Measurements from ENCODE around the gene FGFRL1.
"Not testable (repeated sequence)": the region's sequence is repeated elsewhere in the genome, so short reads cannot be mapped to it uniquely, and the experiment has no call there.

Gene FGFRL1

DNA sequence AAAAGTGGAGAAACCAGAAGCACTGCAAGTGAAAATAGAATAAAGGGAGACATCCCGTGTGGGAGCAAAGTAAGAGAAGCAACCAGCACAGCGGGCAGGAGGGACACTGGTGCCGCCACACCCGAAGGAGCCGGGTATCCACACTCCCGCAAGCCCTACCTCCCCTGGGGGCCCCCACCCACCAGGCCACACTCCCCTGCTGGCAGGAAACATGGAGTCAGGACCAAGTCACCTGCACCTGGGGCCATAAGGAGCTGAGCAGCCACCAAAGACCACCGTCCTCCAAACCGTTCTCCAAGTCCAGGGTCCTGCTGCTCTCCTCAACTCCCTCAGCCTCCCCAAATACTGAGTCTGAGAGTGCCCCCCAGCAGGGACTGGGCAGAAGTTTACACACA lies 30.5 kb downstream of the FGFRL1 start:
- no peak for DNase-seq

DNA sequence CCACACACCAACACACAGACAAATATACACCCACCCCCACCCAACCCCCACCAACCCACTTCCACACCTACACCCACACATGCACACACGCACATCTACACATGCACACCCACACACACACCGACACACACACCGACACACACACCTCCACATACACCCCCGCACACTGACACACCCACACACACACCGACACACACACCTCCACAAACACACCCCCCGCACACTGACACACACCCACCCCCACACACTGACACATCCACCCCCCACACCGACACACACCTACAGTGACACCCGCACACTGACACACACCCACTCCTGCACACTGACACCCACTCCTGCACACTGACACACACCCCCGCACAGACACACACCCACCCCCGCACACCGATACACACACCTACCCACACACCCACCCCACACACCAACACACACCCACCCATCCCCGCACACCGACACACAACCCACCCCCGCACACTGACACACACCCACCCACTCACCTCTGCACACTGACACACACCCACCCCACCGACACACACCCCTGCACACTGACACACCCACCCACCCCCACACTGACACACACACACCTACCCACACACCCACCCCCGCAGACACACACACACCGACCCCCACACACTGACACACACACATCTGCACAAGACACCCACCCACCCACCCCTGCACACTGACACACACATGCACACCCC lies 31.1 kb downstream of the FGFRL1 start:
- no peak for DNase-seq

DNA sequence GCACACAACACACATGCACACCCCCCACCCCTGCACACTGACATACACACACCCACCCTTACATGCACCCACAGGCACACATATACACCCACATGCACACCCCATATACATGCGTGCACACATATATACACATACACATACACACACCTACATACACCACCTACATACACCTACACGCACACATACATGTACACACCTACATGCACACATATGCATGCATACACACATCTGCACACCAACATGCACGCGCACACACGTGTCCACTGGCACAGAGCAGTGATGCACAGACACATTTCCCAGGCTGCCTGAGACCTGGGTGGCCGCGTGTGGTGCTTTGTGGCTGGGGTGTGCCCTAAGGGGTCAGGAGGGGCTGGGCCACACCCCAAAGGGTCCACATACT lies 31.7 kb downstream of the FGFRL1 start:
- no peak for DNase-seq

DNA sequence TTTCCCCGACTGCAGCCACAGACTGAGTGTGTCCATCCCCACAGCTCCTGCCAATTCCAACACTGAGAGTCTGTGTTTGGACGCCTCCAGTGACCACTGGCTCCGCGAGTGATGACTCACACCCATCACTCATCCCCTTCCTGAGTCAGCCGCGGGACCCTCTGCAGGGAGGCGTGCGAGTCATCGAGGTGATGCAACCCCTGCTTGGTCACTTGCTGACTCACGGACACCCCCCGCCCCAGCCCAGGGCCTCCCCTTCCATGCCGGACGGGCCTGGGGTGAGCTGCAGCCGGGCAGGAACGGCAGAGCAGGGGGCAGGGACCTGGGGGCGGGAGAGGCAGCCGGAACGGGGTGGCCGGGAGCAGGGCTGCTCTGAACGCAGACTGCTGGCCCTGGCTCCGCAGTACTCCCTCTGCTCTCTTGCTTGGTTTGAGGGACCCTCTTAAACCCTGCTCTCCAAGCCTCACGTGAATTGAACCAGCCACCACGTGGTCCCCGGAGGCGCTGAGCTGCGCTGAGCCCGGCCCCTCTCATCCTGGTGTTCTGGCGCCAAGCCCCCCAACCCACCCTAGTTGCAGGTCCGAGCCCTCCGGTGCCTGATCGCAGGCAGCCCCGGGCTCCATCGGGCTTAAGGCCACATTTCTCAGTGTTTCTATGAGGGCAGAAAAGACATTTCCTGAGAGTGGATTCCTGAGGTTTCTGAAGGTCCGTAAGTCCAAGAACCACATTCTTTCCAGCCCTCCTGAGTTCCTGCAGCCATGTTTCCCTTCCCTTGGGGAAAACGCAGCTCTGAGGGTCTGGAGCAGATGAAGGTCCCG lies 32.4 kb downstream of the FGFRL1 start:
- DNase-seq = no peak

DNA sequence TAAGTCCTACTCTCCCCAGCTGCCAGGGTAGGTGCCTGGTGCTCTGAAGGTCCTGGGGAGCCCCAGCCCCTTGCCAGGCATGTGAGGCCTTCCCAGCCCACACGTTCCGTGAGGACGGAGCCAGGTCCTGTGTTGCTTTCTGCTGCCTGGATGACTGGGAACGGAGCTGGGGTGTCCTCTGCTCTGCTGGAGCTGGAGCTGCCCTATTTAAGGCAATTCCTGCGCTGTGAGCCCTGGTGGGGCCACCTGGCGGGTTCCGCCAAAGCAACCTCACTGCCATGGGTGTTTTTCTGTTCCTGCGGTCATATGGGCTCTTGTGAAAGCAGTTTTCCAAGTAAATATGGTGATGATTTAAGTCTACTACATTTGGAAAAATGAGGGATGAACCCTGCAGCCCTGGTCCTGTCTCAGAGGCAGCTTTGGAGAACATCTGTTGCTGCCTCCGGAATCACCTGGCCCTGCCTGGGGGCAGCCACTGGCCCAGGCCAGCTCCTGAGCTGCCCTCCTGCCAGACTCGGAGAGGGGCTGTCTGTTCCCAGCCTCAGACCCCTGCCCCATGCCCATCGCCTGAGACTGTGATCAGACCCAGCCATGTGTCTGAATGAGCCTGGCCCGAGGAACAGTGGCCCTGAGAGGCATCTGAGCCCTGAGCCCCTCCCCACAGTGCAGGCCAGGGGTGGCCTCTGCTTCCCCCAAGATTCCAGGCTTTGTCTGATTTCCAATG lies 33.2 kb downstream of the FGFRL1 start:
- no peak for DNase-seq

DNA sequence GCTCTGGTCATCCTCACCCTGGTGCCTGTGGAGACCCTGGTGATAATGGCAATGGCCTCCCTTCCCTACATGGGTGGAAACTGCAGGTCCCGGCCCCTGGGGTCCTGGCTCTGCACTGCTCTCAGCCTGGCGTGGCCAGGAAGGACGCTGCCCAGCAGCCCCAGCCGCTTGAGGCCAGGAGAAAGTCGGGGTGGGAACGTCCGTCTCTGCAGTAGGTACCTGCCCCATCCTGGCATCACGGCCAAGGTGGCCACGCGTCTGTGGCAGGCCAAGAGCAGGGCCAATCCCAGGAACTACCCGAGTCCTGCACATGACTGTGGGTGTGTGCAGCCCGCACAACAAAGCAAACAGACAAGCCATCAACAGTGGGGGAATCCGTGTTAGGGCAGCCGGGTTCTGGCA lies 33.8 kb downstream of the FGFRL1 start:
- DNase-seq = no peak

DNA sequence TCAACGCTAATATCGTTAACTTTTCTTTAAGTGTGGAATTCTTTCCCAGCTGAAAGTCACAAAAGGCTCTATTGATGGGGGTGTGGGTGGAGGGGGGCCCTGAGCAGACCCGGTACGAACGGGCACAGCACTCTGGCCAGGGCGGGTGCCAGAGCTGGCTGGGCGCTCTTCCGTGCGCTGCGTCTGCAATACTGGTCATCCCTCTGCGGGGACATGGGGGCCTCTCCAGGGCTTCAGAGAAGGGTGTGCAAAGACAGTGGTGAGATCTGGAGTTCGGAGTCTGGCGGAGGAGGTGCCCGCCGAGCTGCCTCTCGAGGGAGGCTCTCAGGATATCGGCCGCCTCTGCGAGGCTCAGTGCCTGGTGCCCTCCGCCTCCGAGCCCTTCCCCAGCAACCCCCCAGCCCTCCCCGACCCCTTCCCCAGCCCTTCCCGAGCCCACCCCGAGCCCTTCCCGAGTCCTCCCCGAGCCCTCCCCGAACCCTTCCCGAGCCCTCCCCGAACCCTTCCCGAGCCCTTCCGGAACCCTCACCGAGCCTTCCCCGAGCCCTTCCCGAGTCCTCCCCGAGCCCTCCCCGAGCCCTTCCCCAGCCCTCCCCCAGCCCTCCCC lies 34.3 kb downstream of the FGFRL1 start:
- no peak for DNase-seq

DNA sequence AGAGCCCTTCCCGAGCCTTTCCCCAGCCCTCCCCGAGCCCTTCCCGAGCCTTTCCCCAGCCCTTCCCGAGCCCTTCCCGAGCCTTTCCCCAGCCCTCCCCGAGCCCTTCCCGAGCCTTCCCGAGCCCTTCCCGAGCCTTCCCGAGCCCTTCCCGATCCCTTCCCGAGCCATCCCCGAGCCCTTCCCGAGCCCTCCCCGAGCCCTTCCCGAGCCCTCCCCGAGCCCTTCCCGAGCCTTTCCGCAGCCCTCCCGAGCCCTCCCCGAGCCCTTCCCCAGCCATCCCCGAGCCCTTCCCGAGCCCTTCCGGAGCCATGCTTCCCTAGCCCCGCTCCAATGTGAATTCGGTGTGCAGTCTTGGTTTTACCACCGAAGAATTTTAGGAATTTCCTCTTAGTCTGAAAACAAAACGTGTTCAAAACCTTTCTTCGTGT lies 35.2 kb downstream of the FGFRL1 start:
- DNase-seq = peak in 1 of 2 experiments; percentile 41

DNA sequence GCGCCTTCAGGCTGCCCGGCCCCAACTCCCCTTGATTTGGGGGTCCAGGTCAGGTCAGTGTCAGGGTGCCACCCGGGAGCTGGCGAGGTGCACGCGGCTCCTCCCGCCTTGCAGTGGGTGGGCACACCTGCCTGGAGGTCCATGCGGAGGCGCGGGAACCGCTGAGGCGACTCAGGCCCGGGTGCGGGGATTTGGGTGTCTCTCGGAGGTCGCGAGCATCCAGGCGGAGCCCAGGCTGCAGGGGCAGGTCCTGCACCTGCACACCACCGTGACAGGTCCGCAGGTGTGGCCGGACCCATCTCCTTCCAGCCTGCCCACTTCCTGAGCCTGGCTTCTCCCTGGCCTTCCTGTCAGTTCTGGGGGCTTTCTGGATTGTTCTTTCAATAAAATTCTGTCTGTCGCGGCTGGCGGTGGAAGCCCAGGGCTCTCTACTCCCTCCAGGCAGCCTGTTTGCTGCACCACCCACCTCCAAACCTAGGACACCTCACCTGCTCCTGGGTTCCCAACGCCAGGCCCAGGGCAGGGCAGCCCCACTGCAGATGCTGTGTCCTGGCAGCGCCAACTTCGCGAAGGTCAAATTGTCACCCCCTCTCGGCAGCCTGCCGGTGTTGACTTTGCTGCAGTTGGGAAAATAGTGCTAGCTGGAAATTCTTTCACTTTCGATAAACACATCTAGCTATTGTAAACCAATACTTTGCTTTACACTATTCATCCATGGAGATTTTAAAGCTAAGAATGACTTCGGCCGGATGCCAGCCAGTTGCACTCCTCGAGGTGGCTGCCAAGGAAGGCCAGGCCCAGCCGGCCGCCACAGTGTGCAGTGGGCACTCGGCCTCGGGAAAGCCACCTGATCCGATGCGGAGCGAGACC lies 35.9 kb downstream of the FGFRL1 start:
- DNase-seq = no peak

DNA sequence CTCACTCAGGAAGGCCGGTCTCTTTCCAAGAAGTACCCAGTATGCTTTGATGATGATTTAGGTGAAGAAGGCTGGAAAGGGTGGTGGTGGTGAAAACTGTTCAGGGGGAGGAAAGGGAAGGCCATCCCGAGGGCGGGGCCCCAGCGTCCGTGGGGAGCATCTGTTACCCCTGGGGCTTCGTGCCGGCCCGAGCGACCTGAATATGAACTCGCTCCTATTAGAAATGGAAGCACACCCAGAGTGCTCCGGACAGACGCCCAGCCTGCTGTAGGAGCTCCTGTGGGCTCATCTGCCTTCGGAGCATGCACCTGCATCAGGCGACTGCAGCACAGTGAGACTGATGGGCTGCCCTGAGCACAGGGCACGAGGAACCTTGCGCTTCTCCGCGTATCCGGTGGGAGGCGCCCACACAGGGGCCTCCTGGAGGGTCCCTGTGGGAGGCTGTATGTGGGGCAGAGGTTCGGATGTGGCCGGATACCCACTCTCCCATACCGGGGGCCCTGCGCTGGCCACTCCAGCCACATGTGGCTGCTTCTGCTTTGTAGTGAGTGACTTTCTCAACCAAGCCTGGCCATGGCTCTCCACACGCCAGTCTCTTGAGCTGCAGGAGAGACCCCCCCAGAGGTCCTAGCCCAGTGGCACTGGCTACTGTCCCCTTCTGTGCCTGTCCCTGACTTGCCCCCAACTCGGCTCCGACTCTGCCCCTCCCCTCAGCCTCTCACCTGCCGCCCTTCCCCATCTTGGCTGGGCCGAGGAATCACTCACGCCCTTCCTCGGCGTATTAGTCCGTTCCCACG lies 36.7 kb downstream of the FGFRL1 start:
- no peak for DNase-seq

DNA sequence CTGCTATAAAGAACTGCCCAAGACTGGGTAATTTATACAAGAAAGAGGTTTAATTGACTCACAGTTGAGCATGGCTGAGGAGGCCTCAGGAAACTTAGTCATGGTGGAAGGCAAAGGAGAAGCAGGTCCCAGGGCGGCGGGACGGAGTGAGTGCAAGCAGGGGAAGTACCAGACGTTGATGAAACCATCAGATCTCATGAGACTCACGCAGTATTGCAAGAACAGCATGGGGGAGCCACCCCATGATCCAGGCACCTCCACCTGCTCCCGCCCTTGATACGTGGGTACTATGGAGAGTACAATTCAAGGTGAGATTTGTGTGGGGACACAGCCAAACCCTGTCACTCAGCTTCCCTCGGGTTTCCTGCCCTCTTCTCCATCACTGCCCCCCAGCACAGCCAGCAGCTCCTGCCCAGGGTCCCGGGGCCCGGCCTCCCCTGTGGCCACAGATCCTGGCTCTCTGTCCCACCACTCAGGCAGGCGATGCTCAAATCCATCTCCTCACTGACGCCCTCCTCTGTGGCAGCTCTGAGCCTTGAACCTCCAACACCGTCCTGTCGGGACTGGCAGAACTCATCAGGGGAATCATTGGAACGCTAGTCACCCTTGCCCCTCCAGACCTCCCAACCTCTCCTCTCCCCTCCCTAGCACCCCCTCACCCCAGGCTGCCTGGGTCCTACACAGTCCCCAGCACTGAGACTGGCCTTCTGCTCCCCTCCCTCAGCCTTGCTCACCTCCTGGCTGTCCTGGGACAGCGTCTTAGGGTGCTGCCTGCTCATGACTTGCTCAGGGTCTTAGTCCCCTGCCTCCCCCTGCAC lies 37.6 kb downstream of the FGFRL1 start:
- no peak for DNase-seq

DNA sequence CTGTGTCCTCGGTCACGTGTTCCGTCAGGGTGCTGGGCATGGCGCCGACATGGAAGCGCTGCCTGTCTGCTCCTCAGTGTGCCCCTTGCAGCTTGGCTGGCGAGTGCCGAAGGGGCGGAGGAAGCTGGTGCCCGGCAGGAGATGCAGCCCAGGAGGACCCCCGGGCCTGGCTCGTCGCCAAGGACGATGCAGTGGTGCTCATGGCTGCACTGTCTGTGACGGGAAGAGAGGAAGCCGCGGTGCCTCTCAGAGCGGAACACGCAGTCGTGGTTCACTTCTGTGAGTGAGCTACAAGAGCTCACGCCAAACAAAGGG lies 38.1 kb downstream of the FGFRL1 start:
- no peak for DNase-seq

DNA sequence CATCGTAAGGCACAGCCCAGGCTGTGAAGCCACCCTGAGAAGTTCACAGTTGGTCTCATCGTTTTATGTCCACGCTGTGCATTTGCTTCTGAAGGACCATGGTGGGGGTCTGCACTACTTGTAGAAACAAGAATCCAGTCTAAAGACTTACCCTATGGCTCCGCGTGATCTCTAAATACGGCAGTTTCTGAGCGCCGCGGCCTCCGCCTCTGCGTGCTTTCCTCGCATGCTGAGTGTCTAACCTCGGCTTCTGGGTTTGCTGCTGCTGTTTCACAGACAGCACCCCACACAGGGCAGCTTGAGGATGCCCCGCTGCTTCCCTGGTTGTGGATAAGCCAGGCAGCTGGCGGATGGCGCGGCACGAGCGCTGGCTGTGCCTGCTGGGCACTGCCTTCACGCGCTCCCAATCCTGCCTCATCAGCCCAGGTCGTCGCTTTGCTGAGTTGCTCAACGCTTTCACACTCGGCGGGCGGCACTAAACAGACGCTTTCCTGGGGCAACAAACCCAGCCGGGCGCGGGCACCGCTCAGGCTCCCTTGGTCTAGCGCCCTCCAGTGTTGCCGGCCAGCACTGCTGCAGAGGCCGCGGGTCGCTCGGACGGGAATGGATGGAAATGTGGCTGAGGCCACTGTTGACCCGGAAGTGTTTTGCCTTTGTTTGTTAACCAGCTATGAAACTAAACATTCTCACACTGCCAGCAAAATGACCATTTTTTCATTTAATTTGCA lies 39.2 kb downstream of the FGFRL1 start:
- DNase-seq = no peak

DNA sequence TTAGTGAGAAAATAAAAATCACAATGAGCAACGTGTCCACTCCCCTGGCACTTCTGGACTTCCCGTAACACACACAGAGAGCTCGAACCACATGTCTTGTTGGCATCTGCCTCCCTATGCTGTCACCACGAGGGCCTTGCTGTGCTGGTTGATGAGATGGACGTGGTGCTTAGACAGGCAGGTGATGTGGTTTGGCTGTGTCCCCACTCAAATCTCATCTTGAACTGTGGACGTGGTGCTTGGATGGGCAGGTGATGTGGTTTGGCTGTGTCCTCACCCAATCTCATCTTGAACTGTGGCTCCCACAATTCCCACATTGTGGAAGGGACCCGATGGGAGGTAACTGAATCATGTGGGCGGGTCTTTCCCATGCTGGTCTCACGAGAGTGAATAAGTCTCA lies 40.0 kb downstream of the FGFRL1 start:
- no peak for DNase-seq

DNA sequence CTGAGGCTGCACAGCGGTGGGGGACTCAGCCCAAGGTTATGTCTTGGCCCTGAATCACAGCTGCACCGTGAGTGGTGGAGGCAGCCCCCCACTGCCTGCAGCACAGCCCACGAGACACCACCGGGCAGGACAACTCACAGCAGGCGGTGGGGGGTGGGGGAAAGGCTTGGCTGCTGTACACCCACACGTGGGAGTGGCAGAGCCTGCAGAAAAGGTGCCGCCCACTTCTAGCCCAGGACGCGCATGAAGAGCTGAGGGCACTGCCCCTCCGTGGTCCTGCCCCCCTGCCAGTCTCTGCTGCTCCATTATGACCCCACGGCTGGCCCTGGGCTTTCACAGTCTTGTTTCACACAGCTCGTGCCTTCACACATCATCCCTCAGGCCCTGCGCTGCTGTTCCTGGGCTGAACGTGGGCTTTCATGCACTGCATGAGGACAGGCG lies 40.8 kb downstream of the FGFRL1 start:
- no peak for DNase-seq

DNA sequence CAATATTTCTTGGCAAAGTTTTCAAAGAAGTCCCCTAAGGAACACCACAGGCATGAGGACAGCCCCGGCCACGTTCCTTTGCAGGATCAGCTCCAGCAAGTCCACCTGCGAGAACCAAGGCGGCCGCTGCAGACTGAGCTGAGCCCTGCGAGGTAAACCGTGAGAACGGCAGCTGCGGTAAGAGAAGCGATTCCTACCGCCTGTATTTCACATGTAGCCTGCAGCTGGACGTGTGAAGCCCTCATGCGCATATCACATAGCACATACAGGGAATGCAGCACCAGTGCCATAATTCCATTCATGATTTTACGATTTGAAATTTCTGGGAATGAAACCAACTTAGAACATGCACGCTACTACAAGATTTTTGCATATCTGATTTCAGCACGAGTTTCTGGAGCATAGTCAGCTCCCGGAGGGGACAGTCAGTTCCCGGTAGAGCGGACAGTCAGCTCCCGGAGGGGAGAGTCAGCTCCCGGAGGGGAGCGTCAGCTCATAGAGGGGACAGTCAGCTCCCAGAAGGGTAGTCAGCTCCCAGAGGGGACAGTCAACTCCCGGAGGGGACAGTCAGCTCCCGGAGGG lies 41.7 kb downstream of the FGFRL1 start:
- no peak for DNase-seq

DNA sequence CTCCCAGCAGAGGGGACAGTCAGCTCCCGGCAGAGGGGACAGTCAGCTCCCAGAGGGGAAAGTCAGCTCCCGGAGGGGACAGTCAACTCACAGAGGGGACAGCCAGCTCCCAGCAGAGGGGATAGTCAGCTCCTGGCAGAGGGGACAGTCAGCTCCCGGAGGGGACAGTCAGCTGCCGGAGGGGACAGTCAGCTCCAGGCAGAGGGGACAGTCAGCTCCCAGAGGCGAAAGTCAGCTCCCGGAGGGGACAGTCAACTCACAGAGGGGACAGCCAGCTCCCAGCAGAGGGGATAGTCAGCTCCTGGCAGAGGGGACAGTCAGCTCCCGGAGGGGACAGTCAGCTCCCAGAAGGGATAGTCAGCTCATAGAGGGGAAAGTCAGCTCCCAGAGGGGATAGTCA lies 42.5 kb downstream of the FGFRL1 start:
- DNase-seq = not testable (repeated sequence)

DNA sequence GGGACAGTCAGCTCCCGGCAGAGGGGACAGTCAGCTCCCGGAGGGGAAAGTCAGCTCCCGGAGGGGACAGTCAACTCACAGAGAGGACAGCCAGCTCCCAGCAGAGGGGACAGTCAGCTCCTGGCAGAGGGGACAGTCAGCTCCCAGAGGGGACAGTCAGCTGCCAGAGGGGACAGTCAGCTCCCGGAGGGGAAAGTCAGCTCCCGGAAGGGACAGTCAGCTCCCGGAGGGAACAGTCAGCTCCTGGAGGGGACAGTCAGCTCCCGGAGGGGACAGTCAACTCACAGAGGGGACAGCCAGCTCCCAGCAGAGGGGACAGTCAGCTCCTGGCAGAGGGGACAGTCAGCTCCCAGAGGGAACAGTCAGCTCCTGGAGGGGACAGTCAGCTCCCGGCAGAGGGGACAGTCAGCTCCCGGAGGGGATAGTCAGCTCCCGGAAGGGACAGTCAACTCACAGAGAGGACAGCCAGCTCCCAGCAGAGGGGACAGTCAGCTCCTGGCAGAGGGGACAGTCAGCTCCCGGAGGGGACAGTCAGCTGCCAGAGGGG lies 43.3 kb downstream of the FGFRL1 start:
- DNase-seq = not testable (repeated sequence)

DNA sequence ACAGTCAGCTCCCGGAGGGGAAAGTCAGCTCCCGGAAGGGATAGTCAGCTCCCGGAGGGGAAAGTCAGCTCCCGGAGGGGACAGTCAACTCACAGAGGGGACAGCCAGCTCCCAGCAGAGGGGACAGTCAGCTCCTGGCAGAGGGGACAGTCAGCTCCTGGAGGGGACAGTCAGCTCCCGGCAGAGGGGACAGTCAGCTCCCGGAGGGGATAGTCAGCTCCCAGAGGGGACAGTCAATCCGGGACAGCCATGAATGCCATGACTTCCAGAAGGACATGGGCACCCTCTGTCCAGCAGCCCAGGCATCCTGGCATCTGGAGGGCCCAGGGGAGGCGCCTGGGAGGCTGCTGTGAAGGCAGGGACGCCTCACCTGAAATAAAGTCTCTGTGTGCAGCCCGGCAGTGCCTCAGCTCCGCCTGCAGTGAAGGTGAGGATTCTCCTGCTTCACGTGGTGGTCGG lies 43.8 kb downstream of the FGFRL1 start:
- not testable (repeated sequence) for DNase-seq

All from NCI-H187 (cell line).